ENCODE results near the gene COA4. TPM values are rescaled to one million over a fixed set of nuclear protein-coding genes. Genes with fewer than 3 reads are reported as not detected.

COA4 gene
- total RNA-seq, 1 experiment from 2014 or later: 114 TPM

DNA sequence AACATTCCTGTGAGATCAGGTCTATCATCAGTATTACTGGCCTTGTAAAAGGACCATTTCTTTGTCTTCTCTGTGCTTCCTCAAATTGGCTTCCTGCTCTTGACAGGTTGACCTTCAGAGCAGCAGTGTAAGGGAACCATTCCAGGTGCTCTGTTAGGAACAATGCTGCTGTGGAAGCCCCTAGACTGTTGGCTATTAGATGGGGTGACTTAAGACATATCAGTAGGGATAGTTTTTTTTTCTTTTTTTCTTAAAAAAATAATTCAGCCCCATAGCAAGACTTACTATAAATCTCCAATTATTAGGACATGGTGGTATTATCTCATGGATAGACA, 37.6 kb downstream of the COA4 start (continued):
- TF ChIP-seq, protein P1, sequence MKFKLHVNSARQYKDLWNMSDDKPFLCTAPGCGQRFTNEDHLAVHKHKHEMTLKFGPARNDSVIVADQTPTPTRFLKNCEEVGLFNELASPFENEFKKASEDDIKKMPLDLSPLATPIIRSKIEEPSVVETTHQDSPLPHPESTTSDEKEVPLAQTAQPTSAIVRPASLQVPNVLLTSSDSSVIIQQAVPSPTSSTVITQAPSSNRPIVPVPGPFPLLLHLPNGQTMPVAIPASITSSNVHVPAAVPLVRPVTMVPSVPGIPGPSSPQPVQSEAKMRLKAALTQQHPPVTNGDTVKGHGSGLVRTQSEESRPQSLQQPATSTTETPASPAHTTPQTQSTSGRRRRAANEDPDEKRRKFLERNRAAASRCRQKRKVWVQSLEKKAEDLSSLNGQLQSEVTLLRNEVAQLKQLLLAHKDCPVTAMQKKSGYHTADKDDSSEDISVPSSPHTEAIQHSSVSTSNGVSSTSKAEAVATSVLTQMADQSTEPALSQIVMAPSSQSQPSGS (CRISPR knock-in tag; IDR thresholded peaks at IDR 0.05; ENCODE audit: borderline replicate concordance, low read depth): no peak
- no peak for TF ChIP-seq TP53 (CRISPR knock-in tag; IDR thresholded peaks at IDR 0.05)
- TF ChIP-seq, protein P2, sequence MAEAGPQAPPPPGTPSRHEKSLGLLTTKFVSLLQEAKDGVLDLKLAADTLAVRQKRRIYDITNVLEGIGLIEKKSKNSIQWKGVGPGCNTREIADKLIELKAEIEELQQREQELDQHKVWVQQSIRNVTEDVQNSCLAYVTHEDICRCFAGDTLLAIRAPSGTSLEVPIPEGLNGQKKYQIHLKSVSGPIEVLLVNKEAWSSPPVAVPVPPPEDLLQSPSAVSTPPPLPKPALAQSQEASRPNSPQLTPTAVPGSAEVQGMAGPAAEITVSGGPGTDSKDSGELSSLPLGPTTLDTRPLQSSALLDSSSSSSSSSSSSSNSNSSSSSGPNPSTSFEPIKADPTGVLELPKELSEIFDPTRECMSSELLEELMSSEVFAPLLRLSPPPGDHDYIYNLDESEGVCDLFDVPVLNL (CRISPR knock-in tag; IDR thresholded peaks at IDR 0.05; ENCODE audit: borderline replicate concordance, low read depth): no peak

DNA sequence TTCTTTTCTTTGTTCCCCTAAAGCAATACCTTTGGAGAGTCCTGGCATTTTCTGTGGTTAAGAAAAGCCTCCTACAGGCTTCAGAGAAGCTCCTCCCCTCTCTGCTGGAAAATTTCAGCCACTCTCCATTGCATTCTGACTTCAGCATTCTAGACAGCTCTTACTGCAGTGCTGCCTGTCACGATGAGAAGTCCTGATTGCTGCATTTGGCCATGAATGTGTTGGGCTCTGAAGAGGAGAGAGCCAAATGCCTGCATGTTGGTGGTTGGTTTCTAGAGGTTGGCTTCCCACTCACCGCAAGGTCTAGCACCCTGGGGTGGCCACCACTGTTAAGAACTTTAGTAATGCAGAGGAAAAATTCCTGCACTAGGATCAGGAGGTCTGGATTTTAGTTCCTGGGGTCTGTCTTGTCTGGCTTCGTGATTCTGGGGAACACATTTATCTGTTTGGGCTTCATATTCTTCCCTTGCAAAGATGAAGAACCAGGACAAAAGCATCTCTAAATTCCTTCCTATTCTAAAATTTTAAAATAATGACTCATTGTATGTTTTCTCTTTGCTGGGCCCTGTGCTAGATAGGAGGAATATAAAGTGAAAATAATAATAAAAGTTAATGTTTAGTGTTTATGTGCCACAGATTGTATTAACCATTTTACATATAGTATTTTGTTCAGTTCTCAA, 38.1 kb downstream of the COA4 start:
- TF ChIP-seq ZNF423 (CRISPR knock-in tag; IDR thresholded peaks at IDR 0.05) (peak; percentile 50; the same call in 1 of the 2 replicates), ATF1 (CRISPR knock-in tag; IDR thresholded peaks at IDR 0.05) (no peak)
- ATAC-seq (peak; percentile 71), DNase-seq (ENCODE audit: low spot score) (no peak)
- no peaks in the 10 kb centered on the region for H3K9me3 Mint-ChIP-seq
- H3K27me3 Mint-ChIP-seq (ENCODE audit: low read depth): no peaks in the 10 kb centered on the region
- ChIA-PET CTCF (interaction anchor here (0.7 kb wide), 1 partner anchor 8 kb away, joined by 3 read pairs; no protein-coding TSS in a partner anchor), POLR2A (no interaction called here)
- no peak overlapping the region for H3K4me3 Mint-ChIP-seq
- H3K27ac Mint-ChIP-seq: peak overlapping the region; percentile 73
- peaks cover 10% of the 10 kb centered on the region for H3K4me1 Mint-ChIP-seq
- no peaks in the 10 kb centered on the region; the same call in 1 of the 2 replicates for H3K36me3 Mint-ChIP-seq

DNA sequence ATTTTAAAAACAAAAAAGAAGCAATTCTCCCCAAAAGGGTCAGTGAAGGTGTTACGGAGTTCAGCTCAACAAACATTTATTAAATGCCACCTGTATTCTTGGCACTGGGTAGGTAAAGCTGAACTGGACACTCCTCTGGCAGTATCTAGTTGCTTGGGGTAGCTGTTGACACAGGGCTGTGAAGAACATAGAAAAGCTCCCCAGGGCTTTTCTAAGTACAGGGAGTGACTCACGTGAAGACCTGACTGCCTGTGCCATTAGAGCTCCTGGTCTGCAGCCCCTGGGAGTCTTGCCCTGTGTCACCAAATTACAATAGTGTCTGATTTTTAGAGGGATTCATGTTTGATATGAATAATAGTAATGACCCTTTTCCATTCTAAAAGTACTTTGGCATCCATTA, 43.6 kb downstream of the COA4 start:
- Mint-ChIP-seq H3K36me3 (0 out of 2 replicates have a peak, but pooled peaks cover 2% of the 10 kb centered on the region), H3K4me1 (peaks cover 2% of the 10 kb centered on the region), H3K9me3 (no peaks in the 10 kb centered on the region), H3K4me3 (no peak overlapping the region), H3K27ac (no peak overlapping the region), H3K27me3 (ENCODE audit: low read depth) (no peaks in the 10 kb centered on the region)
- ATAC-seq (no peak), DNase-seq (ENCODE audit: low spot score) (no peak)
- CTCF ChIA-PET: no interaction called here
- TF ChIP-seq, protein P3, sequence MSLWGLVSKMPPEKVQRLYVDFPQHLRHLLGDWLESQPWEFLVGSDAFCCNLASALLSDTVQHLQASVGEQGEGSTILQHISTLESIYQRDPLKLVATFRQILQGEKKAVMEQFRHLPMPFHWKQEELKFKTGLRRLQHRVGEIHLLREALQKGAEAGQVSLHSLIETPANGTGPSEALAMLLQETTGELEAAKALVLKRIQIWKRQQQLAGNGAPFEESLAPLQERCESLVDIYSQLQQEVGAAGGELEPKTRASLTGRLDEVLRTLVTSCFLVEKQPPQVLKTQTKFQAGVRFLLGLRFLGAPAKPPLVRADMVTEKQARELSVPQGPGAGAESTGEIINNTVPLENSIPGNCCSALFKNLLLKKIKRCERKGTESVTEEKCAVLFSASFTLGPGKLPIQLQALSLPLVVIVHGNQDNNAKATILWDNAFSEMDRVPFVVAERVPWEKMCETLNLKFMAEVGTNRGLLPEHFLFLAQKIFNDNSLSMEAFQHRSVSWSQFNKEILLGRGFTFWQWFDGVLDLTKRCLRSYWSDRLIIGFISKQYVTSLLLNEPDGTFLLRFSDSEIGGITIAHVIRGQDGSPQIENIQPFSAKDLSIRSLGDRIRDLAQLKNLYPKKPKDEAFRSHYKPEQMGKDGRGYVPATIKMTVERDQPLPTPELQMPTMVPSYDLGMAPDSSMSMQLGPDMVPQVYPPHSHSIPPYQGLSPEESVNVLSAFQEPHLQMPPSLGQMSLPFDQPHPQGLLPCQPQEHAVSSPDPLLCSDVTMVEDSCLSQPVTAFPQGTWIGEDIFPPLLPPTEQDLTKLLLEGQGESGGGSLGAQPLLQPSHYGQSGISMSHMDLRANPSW (CRISPR knock-in tag; conservative IDR thresholded peaks at IDR 0.05; ENCODE audit: low read depth): no peak
- TF ChIP-seq KAT7 (CRISPR knock-in tag; IDR thresholded peaks at IDR 0.05; ENCODE audit: borderline replicate concordance) (no peak), MXD4 (CRISPR knock-in tag; IDR thresholded peaks at IDR 0.05; ENCODE audit: borderline replicate concordance) (no peak), CREB1 (CRISPR knock-in tag; IDR thresholded peaks at IDR 0.05) (no peak), TP53 (CRISPR knock-in tag; IDR thresholded peaks at IDR 0.05) (no peak), FOXK1 (CRISPR knock-in tag; IDR thresholded peaks at IDR 0.05) (no peak)
- TF ChIP-seq, protein P4, sequence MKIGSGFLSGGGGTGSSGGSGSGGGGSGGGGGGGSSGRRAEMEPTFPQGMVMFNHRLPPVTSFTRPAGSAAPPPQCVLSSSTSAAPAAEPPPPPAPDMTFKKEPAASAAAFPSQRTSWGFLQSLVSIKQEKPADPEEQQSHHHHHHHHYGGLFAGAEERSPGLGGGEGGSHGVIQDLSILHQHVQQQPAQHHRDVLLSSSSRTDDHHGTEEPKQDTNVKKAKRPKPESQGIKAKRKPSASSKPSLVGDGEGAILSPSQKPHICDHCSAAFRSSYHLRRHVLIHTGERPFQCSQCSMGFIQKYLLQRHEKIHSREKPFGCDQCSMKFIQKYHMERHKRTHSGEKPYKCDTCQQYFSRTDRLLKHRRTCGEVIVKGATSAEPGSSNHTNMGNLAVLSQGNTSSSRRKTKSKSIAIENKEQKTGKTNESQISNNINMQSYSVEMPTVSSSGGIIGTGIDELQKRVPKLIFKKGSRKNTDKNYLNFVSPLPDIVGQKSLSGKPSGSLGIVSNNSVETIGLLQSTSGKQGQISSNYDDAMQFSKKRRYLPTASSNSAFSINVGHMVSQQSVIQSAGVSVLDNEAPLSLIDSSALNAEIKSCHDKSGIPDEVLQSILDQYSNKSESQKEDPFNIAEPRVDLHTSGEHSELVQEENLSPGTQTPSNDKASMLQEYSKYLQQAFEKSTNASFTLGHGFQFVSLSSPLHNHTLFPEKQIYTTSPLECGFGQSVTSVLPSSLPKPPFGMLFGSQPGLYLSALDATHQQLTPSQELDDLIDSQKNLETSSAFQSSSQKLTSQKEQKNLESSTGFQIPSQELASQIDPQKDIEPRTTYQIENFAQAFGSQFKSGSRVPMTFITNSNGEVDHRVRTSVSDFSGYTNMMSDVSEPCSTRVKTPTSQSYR (CRISPR knock-in tag; IDR thresholded peaks at IDR 0.05): no peak
- TF ChIP-seq, protein P5, sequence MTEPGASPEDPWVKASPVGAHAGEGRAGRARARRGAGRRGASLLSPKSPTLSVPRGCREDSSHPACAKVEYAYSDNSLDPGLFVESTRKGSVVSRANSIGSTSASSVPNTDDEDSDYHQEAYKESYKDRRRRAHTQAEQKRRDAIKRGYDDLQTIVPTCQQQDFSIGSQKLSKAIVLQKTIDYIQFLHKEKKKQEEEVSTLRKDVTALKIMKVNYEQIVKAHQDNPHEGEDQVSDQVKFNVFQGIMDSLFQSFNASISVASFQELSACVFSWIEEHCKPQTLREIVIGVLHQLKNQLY (CRISPR knock-in tag; IDR thresholded peaks at IDR 0.05): no peak
- POLR2A ChIA-PET: no interaction called here
